GM20431 (cell line): ENCODE results near the gene PCDH15.
"Not testable (repeated sequence)": the region's sequence is repeated elsewhere in the genome, so short reads cannot be mapped to it uniquely, and the experiment has no call there.

Experiments used
- in situ Hi-C: fragments of 300-500 bp; cut with MseI, MboI; formaldehyde crosslinking; loops from one replicate; pipeline ENCODE4 v1.15.0; 2020; ENCODE audit warnings: low sequenced_read_pairs; ENCODE audit not compliant: unreplicated experiment

The PCDH15 gene

GRCh38 chr10:54585572-54585971, 215.5 kb downstream of the PCDH15 start:
- in situ Hi-C loops, result no loop called here

GRCh38 chr10:54577682-54578081, 223.3 kb downstream of the PCDH15 start:
- in situ Hi-C loops, result no loop called here

GRCh38 chr10:54576541-54576940, 224.5 kb downstream of the PCDH15 start:
- in situ Hi-C loops, result no loop called here

- in situ Hi-C loops, result no loop called here
These were observed 241.5 kb downstream of the PCDH15 start for GRCh38 chr10:54559498-54559897.

- in situ Hi-C loops, result no loop called here
These were observed 247.0 kb downstream of the PCDH15 start for GRCh38 chr10:54554028-54554427.

GRCh38 chr10:54550016-54550415, 251.0 kb downstream of the PCDH15 start:
- in situ Hi-C loops, result no loop called here

GRCh38 chr10:54531296-54531695, 269.7 kb downstream of the PCDH15 start:
- in situ Hi-C loops, result no loop called here

GRCh38 chr10:54530299-54530698, 270.7 kb downstream of the PCDH15 start:
- in situ Hi-C loops, result no loop called here

- in situ Hi-C loops, result no loop called here
These were observed 275.2 kb downstream of the PCDH15 start for GRCh38 chr10:54525816-54526215.

GRCh38 chr10:54515244-54515643, 285.8 kb downstream of the PCDH15 start:
- in situ Hi-C loops, result not testable (repeated sequence)

- in situ Hi-C loops, result no loop called here
These were observed 297.2 kb downstream of the PCDH15 start for GRCh38 chr10:54503863-54504262.

- in situ Hi-C loops, result no loop called here
These were observed 299.1 kb downstream of the PCDH15 start for GRCh38 chr10:54501929-54502328.

- in situ Hi-C loops, result no loop called here
These were observed 304.2 kb downstream of the PCDH15 start for GRCh38 chr10:54496852-54497251.

- in situ Hi-C loops, result no loop called here
These were observed 313.3 kb downstream of the PCDH15 start for GRCh38 chr10:54487743-54488142.

- in situ Hi-C loops, result no loop called here
These were observed 315.1 kb downstream of the PCDH15 start for GRCh38 chr10:54485971-54486370.

GRCh38 chr10:54484186-54484585, 316.8 kb downstream of the PCDH15 start:
- in situ Hi-C loops, result no loop called here

- in situ Hi-C loops, result no loop called here
These were observed 322.4 kb downstream of the PCDH15 start for GRCh38 chr10:54478601-54479000.

- in situ Hi-C loops, result no loop called here
These were observed 323.3 kb downstream of the PCDH15 start for GRCh38 chr10:54477738-54478137.

- in situ Hi-C loops, result no loop called here
These were observed 330.8 kb downstream of the PCDH15 start for GRCh38 chr10:54470324-54470631.

- in situ Hi-C loops, result no loop called here
These were observed 331.3 kb downstream of the PCDH15 start for GRCh38 chr10:54469587-54470323.

GRCh38 chr10:54454271-54454670, 346.8 kb downstream of the PCDH15 start:
- in situ Hi-C loops, result no loop called here

GRCh38 chr10:54449056-54449455, 352.0 kb downstream of the PCDH15 start:
- in situ Hi-C loops, result no loop called here
